Calu3 (cell line): ENCODE data around the gene PPM1H. TPM values are rescaled to one million over a fixed set of nuclear protein-coding genes. Genes with fewer than 3 reads are reported as not detected.
"Not testable (repeated sequence)": the region's sequence is repeated elsewhere in the genome, so short reads cannot be mapped to it uniquely, and the experiment has no call there.

Source experiments
- BruUV-seq: library from RNA; stranded (reverse); fragments of 400-500 nt; replicated peaks from 2 replicates; lab custom pipeline; 2021; lab: Mats Ljungman, UMichigan
- CTCF ChIA-PET: fragments of 300-600 bp; sonication (Branson Sonifier 250); formaldehyde crosslinking; loops from one replicate; lab custom pipeline; 2022; ENCODE audit warnings: antibody characterized with exemption; lab: Charles Lee
- DNase-seq: peaks from one replicate; pipeline ENCODE4 v3.0.0; 2022
- H3K27ac Mint-ChIP-seq: one replicate; pipeline ENCODE4 v1.8.0; 2022; ENCODE audit warnings: mixed read lengths; ENCODE audit not compliant: unreplicated experiment
- H3K27me3 Mint-ChIP-seq: one replicate; pipeline ENCODE4 v1.8.0; 2022; ENCODE audit warnings: mixed read lengths; ENCODE audit not compliant: unreplicated experiment
- H3K36me3 Mint-ChIP-seq: one replicate; pipeline ENCODE4 v1.8.0; 2022; ENCODE audit warnings: mild to moderate bottlenecking, moderate library complexity, mixed read lengths; ENCODE audit not compliant: insufficient read depth, unreplicated experiment
- H3K4me1 Mint-ChIP-seq: one replicate; pipeline ENCODE4 v1.8.0; 2022; ENCODE audit warnings: mild to moderate bottlenecking, low read depth, mixed read lengths; ENCODE audit not compliant: unreplicated experiment
- H3K4me3 Mint-ChIP-seq: one replicate; pipeline ENCODE4 v1.8.0; 2022; ENCODE audit warnings: mild to moderate bottlenecking, low read depth, moderate library complexity, mixed read lengths; ENCODE audit not compliant: unreplicated experiment
- H3K9me3 Mint-ChIP-seq: one replicate; pipeline ENCODE4 v1.8.0; 2022; ENCODE audit warnings: low read depth, mixed read lengths; ENCODE audit not compliant: unreplicated experiment
- intact Hi-C: fragments of 100-400 bp; cut with micrococcal nuclease; formaldehyde crosslinking; loops from one replicate; pipeline ENCODE4 v1.10.0; 2022; ENCODE audit not compliant: unreplicated experiment
- total RNA-seq: library from RNA; stranded (reverse); gene quantifications from 2 replicates; pipeline ENCODE4 v1.2.3, GENCODE V29; 2022
- TF ChIP-seq, protein P1 (sequence below): fragments of 200-600 bp; IDR thresholded peaks from one replicate; pipeline ENCODE4 v1.8.0; 2022; ENCODE audit warnings: antibody characterized with exemption; ENCODE audit not compliant: unreplicated experiment

Gene PPM1H
- total RNA-seq, 1 experiment from 2014 or later, result 36.7 TPM

DNA sequence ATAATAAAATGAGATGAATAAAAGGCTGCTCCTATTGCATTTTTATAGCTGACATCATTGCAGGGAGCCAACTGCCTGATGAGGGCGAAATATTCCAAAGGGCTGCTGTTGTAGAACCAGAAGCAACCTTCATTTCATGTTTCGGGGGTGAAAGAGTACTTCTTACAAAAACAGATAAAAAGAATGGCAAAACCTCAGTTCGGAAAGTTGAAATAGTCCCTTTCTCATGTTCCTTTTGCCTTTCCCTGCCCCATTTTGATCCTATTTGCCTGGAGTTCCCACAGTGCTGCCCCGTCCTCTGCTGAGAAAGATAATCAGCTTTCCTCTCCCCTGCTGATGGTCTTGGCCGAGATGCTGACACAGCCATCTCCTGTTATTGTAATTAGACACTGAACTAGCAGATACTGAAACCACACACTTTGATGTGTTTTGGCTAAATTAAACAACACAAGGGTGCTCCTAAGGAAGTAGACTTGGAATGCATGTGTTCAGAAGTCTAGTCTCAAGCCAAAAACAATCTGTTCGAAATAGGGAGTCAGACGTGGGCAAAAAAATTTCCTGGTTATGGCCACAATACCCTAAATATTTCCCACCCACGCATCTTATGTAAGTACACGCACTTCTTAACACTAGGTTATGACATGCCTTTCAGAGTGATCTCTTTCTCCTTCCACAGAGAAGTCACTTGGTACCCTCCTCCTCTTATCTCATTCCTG lies 117.2 kb downstream of the PPM1H start:
- Mint-ChIP-seq H3K9me3 (no peaks in the 10 kb centered on the region), H3K27ac (no peak overlapping the region), H3K27me3 (no peaks in the 10 kb centered on the region), H3K4me1 (peaks cover 13% of the 10 kb centered on the region), H3K36me3 (no peaks in the 10 kb centered on the region), H3K4me3 (no peak overlapping the region)
- CTCF ChIA-PET, result no interaction called here
- DNase-seq, result no peak
- TF ChIP-seq, protein P1, sequence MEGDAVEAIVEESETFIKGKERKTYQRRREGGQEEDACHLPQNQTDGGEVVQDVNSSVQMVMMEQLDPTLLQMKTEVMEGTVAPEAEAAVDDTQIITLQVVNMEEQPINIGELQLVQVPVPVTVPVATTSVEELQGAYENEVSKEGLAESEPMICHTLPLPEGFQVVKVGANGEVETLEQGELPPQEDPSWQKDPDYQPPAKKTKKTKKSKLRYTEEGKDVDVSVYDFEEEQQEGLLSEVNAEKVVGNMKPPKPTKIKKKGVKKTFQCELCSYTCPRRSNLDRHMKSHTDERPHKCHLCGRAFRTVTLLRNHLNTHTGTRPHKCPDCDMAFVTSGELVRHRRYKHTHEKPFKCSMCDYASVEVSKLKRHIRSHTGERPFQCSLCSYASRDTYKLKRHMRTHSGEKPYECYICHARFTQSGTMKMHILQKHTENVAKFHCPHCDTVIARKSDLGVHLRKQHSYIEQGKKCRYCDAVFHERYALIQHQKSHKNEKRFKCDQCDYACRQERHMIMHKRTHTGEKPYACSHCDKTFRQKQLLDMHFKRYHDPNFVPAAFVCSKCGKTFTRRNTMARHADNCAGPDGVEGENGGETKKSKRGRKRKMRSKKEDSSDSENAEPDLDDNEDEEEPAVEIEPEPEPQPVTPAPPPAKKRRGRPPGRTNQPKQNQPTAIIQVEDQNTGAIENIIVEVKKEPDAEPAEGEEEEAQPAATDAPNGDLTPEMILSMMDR, result no peak
- no TSS peak for BruUV-seq
- intact Hi-C loops, result loop anchor here (10.0 kb wide), 1 partner anchor 553 kb away; the partner anchor contains the start of gene USP15

DNA sequence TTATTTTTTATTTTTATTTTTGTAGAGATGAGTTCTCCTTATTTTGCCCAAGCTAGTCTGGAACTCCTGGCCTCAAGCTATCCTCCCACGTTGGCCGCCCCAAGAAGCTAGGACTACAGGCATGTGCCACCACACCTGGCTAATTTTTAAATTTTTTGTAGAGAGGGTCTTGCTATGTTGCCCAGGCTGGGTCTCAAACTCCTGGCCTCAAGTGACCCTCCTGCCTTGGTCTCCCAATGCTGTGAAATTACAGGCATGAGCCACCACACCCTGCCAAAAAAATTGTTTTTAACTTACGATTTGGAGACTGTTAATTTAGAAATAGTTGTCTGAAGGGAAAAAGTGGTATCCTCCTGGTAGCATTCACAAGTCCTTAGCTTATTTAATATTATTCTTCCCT lies 120.7 kb downstream of the PPM1H start:
- no TSS peak for BruUV-seq
- H3K27me3 Mint-ChIP-seq, result no peaks in the 10 kb centered on the region
- intact Hi-C loops, result loop anchor here (5.0 to 10.0 kb wide), 3 partner anchors 168 to 549 kb away; partner anchors contain the start of gene USP15
- H3K4me3 Mint-ChIP-seq, result no peak overlapping the region
- no peak for DNase-seq
- TF ChIP-seq, protein P1, result no peak
- CTCF ChIA-PET, result interaction anchor here (0.9 to 1.3 kb wide), 2 partner anchors 35 to 255 kb away, joined by 5 to 6 read pairs; no protein-coding TSS in a partner anchor
- H3K9me3 Mint-ChIP-seq, result no peaks in the 10 kb centered on the region
- H3K27ac Mint-ChIP-seq, result no peak overlapping the region
- H3K36me3 Mint-ChIP-seq, result no peaks in the 10 kb centered on the region
- peaks cover 13% of the 10 kb centered on the region for H3K4me1 Mint-ChIP-seq

DNA sequence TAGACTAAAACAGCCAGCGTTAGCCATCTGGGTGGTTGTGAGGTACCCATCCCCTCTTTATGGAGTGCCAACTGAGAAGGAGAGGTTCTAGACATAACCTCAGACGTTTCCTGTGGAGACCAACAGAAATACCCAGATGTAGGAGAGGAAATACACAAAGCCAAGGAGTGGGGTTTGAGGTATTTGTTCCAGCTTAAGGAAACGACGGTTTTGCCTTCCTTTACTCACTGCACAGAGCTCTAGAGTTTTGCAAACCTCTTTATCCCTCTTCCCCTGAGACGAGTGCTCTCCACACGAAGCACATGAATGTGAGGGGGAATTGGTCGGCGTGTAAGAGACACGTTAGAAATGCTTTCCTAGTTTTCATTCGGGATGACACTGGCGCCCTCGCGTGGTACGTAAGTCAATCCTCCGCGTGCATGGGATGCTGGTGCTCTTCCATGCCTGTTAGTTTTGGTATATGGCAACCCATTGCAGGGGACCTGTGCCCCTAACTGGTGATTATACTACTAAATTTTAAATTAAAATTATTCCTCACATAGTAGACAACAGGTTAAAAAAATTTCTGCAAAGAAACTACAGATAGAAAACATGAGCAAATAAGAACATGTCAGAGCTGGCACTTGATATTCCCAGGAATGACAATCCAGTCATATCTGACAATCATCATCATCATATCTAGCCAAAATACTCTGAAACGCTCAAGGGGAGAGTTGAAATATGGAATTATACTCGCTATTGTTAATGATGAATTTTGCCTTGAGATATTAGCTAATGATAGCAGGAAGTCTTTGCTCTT lies 121.7 kb downstream of the PPM1H start:
- no TSS peak for BruUV-seq
- intact Hi-C loops, result loop anchor here (1.0 to 10.0 kb wide), 6 partner anchors 122 to 548 kb away; partner anchors contain the start of genes PPM1H and USP15
- CTCF ChIA-PET, result interaction anchor here (0.6 to 2.2 kb wide), 10 partner anchors 10 to 256 kb away, joined by 3 to 19 read pairs (median 6); partner anchors contain the start of gene PPM1H
- Mint-ChIP-seq H3K27me3 (no peaks in the 10 kb centered on the region), H3K27ac (no peak overlapping the region), H3K4me3 (no peak overlapping the region), H3K9me3 (no peaks in the 10 kb centered on the region), H3K36me3 (no peaks in the 10 kb centered on the region), H3K4me1 (peaks cover 13% of the 10 kb centered on the region)
- TF ChIP-seq, protein P1, result peak; percentile 80
- peak; percentile 66 for DNase-seq

DNA sequence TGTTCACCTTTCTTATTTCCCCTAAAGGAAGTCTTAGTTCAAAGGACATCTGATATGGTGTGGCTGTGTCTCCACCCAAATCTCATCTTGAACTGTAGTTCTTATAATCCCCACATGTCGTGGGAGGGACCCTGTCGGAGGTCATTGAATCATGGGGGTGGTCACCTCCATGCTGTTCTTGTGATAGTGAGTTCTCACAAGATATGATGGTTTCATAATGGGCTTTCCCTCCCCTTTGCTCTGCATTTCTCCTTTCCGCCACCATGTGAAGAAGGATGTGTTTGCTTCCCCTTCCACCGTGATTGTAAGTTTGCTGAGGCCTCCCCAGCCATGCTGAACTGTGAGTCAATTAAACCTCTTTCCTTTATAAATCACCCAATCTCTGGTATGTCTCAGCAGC lies 123.5 kb downstream of the PPM1H start:
- CTCF ChIA-PET, result interaction anchor here (0.6 to 1.2 kb wide), 3 partner anchors 8 to 37 kb away, joined by 3 to 4 read pairs (median 3); no protein-coding TSS in a partner anchor
- H3K4me3 Mint-ChIP-seq, H3K27ac Mint-ChIP-seq, H3K36me3 Mint-ChIP-seq, H3K4me1 Mint-ChIP-seq, H3K9me3 Mint-ChIP-seq, H3K27me3 Mint-ChIP-seq, DNase-seq, BruUV-seq: not testable (repeated sequence)
- intact Hi-C loops, result loop anchor here (5.0 to 10.0 kb wide), 3 partner anchors 171 to 547 kb away; partner anchors contain the start of gene USP15
